ENCODE measurements around the gene RUSC1.

DNA sequence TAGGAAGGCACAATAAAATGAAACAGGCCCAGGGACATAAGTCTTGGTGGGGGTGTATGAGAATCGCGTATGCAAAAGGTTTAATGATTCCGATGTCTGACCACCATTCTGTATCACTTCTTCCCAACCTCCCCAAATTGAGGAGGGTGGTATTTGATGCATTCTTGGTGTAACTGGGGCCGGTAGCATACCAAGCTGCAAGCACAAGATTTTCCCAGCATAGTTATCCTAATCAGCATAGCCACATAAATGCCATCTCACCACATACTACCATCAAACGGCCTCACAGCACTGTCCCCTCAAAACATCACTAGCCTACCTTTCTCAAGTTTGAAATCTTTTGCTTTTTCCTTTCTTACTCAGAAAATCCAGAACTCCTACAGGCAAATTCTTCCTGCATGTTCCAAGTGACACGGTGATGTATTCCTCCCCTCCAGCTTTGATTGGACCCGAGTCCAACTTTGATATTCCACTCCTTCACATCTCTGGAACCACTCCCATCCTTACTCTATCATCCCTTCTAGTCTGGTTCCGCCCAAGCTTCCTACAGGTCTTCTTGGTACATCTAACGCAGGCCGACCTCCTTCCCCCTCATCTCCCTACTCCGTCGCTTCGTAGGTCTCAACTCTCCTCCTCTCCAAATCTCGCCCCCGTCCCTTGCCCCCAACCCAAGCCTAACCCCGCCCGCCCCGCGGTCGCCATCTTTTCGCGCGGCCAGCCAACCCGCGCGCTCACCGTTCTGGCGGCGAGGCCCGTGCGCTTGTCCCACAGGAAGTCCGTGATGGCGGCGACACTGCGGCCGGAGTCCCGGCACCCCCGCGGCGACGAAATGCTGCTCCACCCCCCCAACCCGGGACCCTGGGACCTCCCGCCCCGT is 48.0 kb upstream of the RUSC1 start:
- TF ChIP-seq, protein P1, sequence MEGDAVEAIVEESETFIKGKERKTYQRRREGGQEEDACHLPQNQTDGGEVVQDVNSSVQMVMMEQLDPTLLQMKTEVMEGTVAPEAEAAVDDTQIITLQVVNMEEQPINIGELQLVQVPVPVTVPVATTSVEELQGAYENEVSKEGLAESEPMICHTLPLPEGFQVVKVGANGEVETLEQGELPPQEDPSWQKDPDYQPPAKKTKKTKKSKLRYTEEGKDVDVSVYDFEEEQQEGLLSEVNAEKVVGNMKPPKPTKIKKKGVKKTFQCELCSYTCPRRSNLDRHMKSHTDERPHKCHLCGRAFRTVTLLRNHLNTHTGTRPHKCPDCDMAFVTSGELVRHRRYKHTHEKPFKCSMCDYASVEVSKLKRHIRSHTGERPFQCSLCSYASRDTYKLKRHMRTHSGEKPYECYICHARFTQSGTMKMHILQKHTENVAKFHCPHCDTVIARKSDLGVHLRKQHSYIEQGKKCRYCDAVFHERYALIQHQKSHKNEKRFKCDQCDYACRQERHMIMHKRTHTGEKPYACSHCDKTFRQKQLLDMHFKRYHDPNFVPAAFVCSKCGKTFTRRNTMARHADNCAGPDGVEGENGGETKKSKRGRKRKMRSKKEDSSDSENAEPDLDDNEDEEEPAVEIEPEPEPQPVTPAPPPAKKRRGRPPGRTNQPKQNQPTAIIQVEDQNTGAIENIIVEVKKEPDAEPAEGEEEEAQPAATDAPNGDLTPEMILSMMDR (IDR thresholded peaks at IDR 0.05 in 2 of 3, conservative IDR thresholded peaks at IDR 0.05 in 1 of 3; ENCODE audit: borderline replicate concordance in 1 of 3, insufficient read depth in 1 of 3, low read depth in 2 of 3, low read length in 2 of 3), result no peak
- TF ChIP-seq EZH2phosphoT487 (IDR thresholded peaks at IDR 0.05; ENCODE audit: borderline replicate concordance), result no peak
- no peak for TF ChIP-seq FOSL1 (IDR thresholded peaks at IDR 0.05; ENCODE audit: low read depth)
- TF ChIP-seq YY1 (IDR thresholded peaks at IDR 0.05; ENCODE audit: extremely low read depth, insufficient replicate concordance, low read depth, low read length), result peak; percentile 59
- no peak for TF ChIP-seq SIN3A (IDR thresholded peaks at IDR 0.05; ENCODE audit: low read depth)
- TF ChIP-seq POLR2A (IDR thresholded peaks at IDR 0.05; ENCODE audit: borderline replicate concordance, extremely low read depth, insufficient read depth, insufficient read length), result no peak
- TF ChIP-seq RAD21 (IDR thresholded peaks at IDR 0.05; ENCODE audit: low read depth), result no peak
- TF ChIP-seq ZNF274 (IDR thresholded peaks at IDR 0.05; ENCODE audit: low read depth, low read length), result no peak
- TF ChIP-seq, protein P2, sequence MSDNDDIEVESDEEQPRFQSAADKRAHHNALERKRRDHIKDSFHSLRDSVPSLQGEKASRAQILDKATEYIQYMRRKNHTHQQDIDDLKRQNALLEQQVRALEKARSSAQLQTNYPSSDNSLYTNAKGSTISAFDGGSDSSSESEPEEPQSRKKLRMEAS (IDR thresholded peaks at IDR 0.05), result no peak

Data from HCT116 (cell line).